MM.1S (cell line): ENCODE results near the gene CDK2AP2.

Experiments used
- DNase-seq: peaks from one replicate; pipeline ENCODE4 v3.0.0-alpha.2; 2015
- H2AFZ ChIP-seq: fragments of 300-600 bp; sonication (generic); 2 replicates; pipeline ENCODE4 v1.6.0; 2016; ENCODE audit warnings: antibody characterized with exemption, low read length
- H3F3A ChIP-seq: fragments of 300-600 bp; sonication (generic); 2 replicates; pipeline ENCODE4 v1.6.1; 2016; ENCODE audit warnings: mild to moderate bottlenecking, antibody characterized with exemption, low read length, moderate library complexity, mixed read lengths; ENCODE audit not compliant: insufficient read depth
- H3K27ac ChIP-seq: fragments of 300-600 bp; sonication (generic); 2 replicates; pipeline ENCODE4 v1.5.1; 2016; ENCODE audit warnings: mild to moderate bottlenecking, low read length
- H3K27me3 ChIP-seq: fragments of 300-600 bp; sonication (generic); replicated peaks from 2 replicates; pipeline ENCODE4 v1.6.0; 2016; ENCODE audit warnings: low read length; ENCODE audit not compliant: insufficient read depth
- H3K36me3 ChIP-seq: fragments of 300-600 bp; sonication (generic); replicated peaks from 2 replicates; pipeline ENCODE4 v1.6.1; 2016; ENCODE audit warnings: mild to moderate bottlenecking, low read length, mixed read lengths; ENCODE audit not compliant: insufficient read depth
- H3K4me1 ChIP-seq: fragments of 300-600 bp; sonication (generic); 2 replicates; pipeline ENCODE4 v1.6.1; 2016; ENCODE audit warnings: low read length, mixed read lengths
- H3K4me2 ChIP-seq: fragments of 300-600 bp; sonication (generic); 2 replicates; pipeline ENCODE4 v1.6.0; 2016; ENCODE audit warnings: low read depth, low read length
- H3K4me3 ChIP-seq: fragments of 300-600 bp; sonication (generic); 2 replicates; pipeline ENCODE4 v1.5.1; 2016; ENCODE audit warnings: low read length, mixed read lengths
- H3K79me2 ChIP-seq: fragments of 300-600 bp; sonication (generic); 2 replicates; pipeline ENCODE4 v1.6.1; 2016; ENCODE audit warnings: mixed run types, low read length, mixed read lengths
- H3K9ac ChIP-seq: fragments of 300-600 bp; sonication (generic); 2 replicates; pipeline ENCODE4 v1.6.1; 2016; ENCODE audit warnings: low read length, mixed read lengths
- H3K9me2 ChIP-seq: fragments of 300-600 bp; sonication (generic); replicated peaks from 2 replicates; pipeline ENCODE4 v1.6.1; 2016; ENCODE audit warnings: mild to moderate bottlenecking, low read length, mixed read lengths; ENCODE audit not compliant: insufficient read depth
- H3K9me3 ChIP-seq: fragments of 300-600 bp; sonication (generic); replicated peaks from 2 replicates; pipeline ENCODE4 v1.6.1; 2016; ENCODE audit warnings: mild to moderate bottlenecking, low read length, mixed read lengths; ENCODE audit not compliant: insufficient read depth
- H4K20me1 ChIP-seq: fragments of 300-600 bp; sonication (generic); 2 replicates; pipeline ENCODE4 v1.6.1; 2016; ENCODE audit warnings: mild to moderate bottlenecking, low read length, moderate library complexity, mixed read lengths; ENCODE audit not compliant: insufficient read depth
- EZH2 ChIP-seq: fragments of 300-600 bp; sonication (generic); optimal IDR thresholded peaks from 2 replicates; pipeline ENCODE3; 2017; ENCODE audit warnings: low read depth, mild to moderate bottlenecking, antibody characterized with exemption, low read length, mixed read lengths
- EZH2phosphoT487 ChIP-seq: fragments of 300-600 bp; sonication (generic); IDR thresholded peaks from 2 replicates; pipeline ENCODE4 v1.6.1; 2018; ENCODE audit warnings: antibody characterized with exemption, low read length
- TF ChIP-seq, protein P1 (sequence below): fragments of 300-600 bp; sonication (generic); IDR thresholded peaks from 2 replicates; pipeline ENCODE4 v1.5.1; 2016; ENCODE audit warnings: antibody characterized with exemption, low read length, mixed read lengths

The CDK2AP2 gene

GRCh38 chr11:67499808-67500483, 8.0 kb downstream of the CDK2AP2 start:
- H3K4me3 ChIP-seq, result no peak overlapping the region
- no peaks in the 10 kb centered on the region for H4K20me1 ChIP-seq
- no peak overlapping the region for H3K9ac ChIP-seq
- TF ChIP-seq EZH2 (no peak), EZH2phosphoT487 (no peak)
- TF ChIP-seq, protein P1, sequence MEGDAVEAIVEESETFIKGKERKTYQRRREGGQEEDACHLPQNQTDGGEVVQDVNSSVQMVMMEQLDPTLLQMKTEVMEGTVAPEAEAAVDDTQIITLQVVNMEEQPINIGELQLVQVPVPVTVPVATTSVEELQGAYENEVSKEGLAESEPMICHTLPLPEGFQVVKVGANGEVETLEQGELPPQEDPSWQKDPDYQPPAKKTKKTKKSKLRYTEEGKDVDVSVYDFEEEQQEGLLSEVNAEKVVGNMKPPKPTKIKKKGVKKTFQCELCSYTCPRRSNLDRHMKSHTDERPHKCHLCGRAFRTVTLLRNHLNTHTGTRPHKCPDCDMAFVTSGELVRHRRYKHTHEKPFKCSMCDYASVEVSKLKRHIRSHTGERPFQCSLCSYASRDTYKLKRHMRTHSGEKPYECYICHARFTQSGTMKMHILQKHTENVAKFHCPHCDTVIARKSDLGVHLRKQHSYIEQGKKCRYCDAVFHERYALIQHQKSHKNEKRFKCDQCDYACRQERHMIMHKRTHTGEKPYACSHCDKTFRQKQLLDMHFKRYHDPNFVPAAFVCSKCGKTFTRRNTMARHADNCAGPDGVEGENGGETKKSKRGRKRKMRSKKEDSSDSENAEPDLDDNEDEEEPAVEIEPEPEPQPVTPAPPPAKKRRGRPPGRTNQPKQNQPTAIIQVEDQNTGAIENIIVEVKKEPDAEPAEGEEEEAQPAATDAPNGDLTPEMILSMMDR, result no peak
- H3K27ac ChIP-seq, result no peak overlapping the region
- no peaks in the 10 kb centered on the region for H3K9me3 ChIP-seq
- H3K27me3 ChIP-seq, result peaks cover 65% of the 10 kb centered on the region
- DNase-seq, result no peak
- no peaks in the 10 kb centered on the region for H3K4me1 ChIP-seq
- H3K4me2 ChIP-seq, result no peak overlapping the region
- no peaks in the 10 kb centered on the region for H3K79me2 ChIP-seq
- no peaks in the 10 kb centered on the region for H3F3A ChIP-seq
- no peaks in the 10 kb centered on the region for H3K36me3 ChIP-seq
- no peak overlapping the region for H2AFZ ChIP-seq
- no peaks in the 10 kb centered on the region for H3K9me2 ChIP-seq

- no peaks in the 10 kb centered on the region for H4K20me1 ChIP-seq
- H3K27me3 ChIP-seq, result peaks cover 56% of the 10 kb centered on the region
- H3K9ac ChIP-seq, result no peak overlapping the region
- no peak overlapping the region for H3K4me2 ChIP-seq
- DNase-seq, result no peak
- no peaks in the 10 kb centered on the region for H3F3A ChIP-seq
- no peak overlapping the region for H2AFZ ChIP-seq
- H3K27ac ChIP-seq, result no peak overlapping the region
- H3K9me2 ChIP-seq, result no peaks in the 10 kb centered on the region
- H3K36me3 ChIP-seq, result no peaks in the 10 kb centered on the region
- no peak overlapping the region for H3K4me3 ChIP-seq
- H3K79me2 ChIP-seq, result no peaks in the 10 kb centered on the region
- H3K9me3 ChIP-seq, result no peaks in the 10 kb centered on the region
- TF ChIP-seq, protein P1, result no peak
- TF ChIP-seq EZH2phosphoT487 (no peak), EZH2 (no peak)
- no peaks in the 10 kb centered on the region for H3K4me1 ChIP-seq
Measured at GRCh38 chr11:67498544-67498972, 9.4 kb downstream of the CDK2AP2 start.

DNA sequence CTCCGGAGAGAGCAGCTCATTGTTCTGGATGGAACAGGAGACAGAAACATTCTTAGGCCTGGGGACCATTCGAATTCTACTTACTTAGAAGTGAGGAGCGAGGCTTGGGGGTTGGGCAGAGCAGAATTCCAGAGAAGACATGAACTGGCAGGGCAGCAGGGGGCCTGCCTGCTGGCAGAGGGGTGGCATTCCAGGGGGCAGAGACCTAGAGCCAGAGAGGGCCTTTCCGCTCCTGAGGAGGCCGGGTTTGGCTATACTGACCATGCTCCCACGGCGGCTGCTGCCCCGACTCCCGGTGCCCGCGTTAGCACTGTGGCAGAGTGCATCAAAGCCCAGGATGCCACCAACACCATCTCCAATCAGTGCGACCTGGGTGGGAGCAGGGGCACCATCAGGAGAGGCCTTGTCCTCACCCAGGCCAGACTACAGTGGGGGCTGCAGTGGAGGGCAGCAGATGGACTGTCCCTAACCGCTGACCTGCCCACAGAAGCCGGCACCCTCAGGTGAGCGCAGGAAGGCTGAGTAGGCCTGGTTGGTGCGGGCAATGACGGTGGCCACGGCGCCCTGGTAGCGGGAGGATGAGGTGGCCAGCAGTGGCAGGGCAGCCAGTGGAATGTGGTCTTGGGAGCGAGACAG, 10.2 kb downstream of the CDK2AP2 start:
- H3F3A ChIP-seq, result no peaks in the 10 kb centered on the region
- no peaks in the 10 kb centered on the region for H4K20me1 ChIP-seq
- no peaks in the 10 kb centered on the region for H3K36me3 ChIP-seq
- no peak overlapping the region for H3K4me2 ChIP-seq
- DNase-seq, result no peak
- H3K9me2 ChIP-seq, result no peaks in the 10 kb centered on the region
- TF ChIP-seq EZH2phosphoT487 (no peak), EZH2 (no peak)
- TF ChIP-seq, protein P1, result no peak
- H3K79me2 ChIP-seq, result no peaks in the 10 kb centered on the region
- no peak overlapping the region for H3K4me3 ChIP-seq
- H3K9ac ChIP-seq, result no peak overlapping the region
- no peaks in the 10 kb centered on the region for H3K9me3 ChIP-seq
- H3K27me3 ChIP-seq, result peaks cover 48% of the 10 kb centered on the region
- H2AFZ ChIP-seq, result no peak overlapping the region
- no peaks in the 10 kb centered on the region for H3K4me1 ChIP-seq
- no peak overlapping the region for H3K27ac ChIP-seq
